DND-41 (cell line): ENCODE data around the gene SRGAP3.

Experiments used
- ATAC-seq: fragments of 200-7000 bp; cut with Tn5 transposase; 3 replicates; pipeline ENCODE4 v1.9.1; 2021; ENCODE audit warnings: low read depth; ENCODE audit not compliant: insufficient read depth
- DNase-seq: peaks from one replicate; pipeline ENCODE4 v3.0.0-alpha.2; 2020
- H2AFZ ChIP-seq: 2 replicates; pipeline ENCODE4 v1.6.0; 2012; ENCODE audit warnings: low read depth, low read length
- H3K27ac ChIP-seq: 2 replicates; pipeline ENCODE4 v1.5.1; 2012; ENCODE audit warnings: low read length, inconsistent platforms
- H3K27me3 ChIP-seq: fragments of 200-600 bp; sonication (generic); 2 replicates; pipeline ENCODE4 v1.6.0; 2012; ENCODE audit warnings: low read length, mild to moderate bottlenecking, inconsistent platforms; ENCODE audit not compliant: insufficient read depth, poor library complexity
- H3K36me3 ChIP-seq: 2 replicates; pipeline ENCODE4 v1.5.1; 2012; ENCODE audit warnings: low read length, inconsistent platforms; ENCODE audit not compliant: insufficient read depth
- H3K4me1 ChIP-seq: 2 replicates; pipeline ENCODE4 v1.5.1; 2012; ENCODE audit warnings: mild to moderate bottlenecking, low read length; ENCODE audit not compliant: insufficient read depth
- H3K4me2 ChIP-seq: 2 replicates; pipeline ENCODE4 v1.6.0; 2012; ENCODE audit warnings: mild to moderate bottlenecking, moderate library complexity, low read length, inconsistent platforms; ENCODE audit not compliant: insufficient read depth
- H3K4me3 ChIP-seq, 2 experiments: fragments of 200-600 bp in 1 of 2; shearing (Covaris generic) in 1 of 2; 2 replicates each; pipeline ENCODE4 v1.5.1; 2012 to 2016; ENCODE audit warnings: inconsistent platforms in 2 of 2, low read length in 2 of 2, mild to moderate bottlenecking in 2 of 2, low read depth in 1 of 2, moderate library complexity in 1 of 2
- H3K79me2 ChIP-seq: 2 replicates; pipeline ENCODE4 v1.6.0; 2012; ENCODE audit warnings: low read length, inconsistent platforms; ENCODE audit not compliant: insufficient read depth
- H3K9ac ChIP-seq: 2 replicates; pipeline ENCODE4 v1.6.0; 2012; ENCODE audit warnings: low read depth, mild to moderate bottlenecking, inconsistent platforms, low read length, moderate library complexity
- H3K9me3 ChIP-seq: 2 replicates; pipeline ENCODE4 v1.5.1; 2012; ENCODE audit warnings: low read length, moderate library complexity, mild to moderate bottlenecking, inconsistent platforms; ENCODE audit not compliant: insufficient read depth, severe bottlenecking
- H4K20me1 ChIP-seq: 2 replicates; pipeline ENCODE4 v1.6.0; 2012; ENCODE audit warnings: low read length; ENCODE audit not compliant: insufficient read depth
- CTCF ChIP-seq: IDR thresholded peaks from 2 replicates; pipeline ENCODE4 v1.5.1; 2012; ENCODE audit warnings: borderline replicate concordance, low read length, moderate library complexity, mild to moderate bottlenecking; ENCODE audit not compliant: poor library complexity, severe bottlenecking; ENCODE audit errors: extremely low read depth
- EZH2 ChIP-seq: IDR thresholded peaks from 3 replicates; pipeline ENCODE4 v1.6.1; 2012; ENCODE audit warnings: borderline replicate concordance, low read depth, mild to moderate bottlenecking, moderate library complexity, low read length, inconsistent platforms; ENCODE audit not compliant: severe bottlenecking

The SRGAP3 gene

GRCh38 chr3:9012521-9012920 lies 236.9 kb downstream of the SRGAP3 start:
- Histone ChIP-seq H3K4me1 (no peaks in the 10 kb centered on the region), H3K4me2 (no peak overlapping the region), H2AFZ (no peak overlapping the region), H3K36me3 (no peaks in the 10 kb centered on the region), H3K27ac (no peak overlapping the region), H3K79me2 (no peaks in the 10 kb centered on the region), H3K27me3 (no peaks in the 10 kb centered on the region), H3K9ac (no peak overlapping the region), H3K4me3 (no peak overlapping the region), H4K20me1 (no peaks in the 10 kb centered on the region), H3K9me3 (no peaks in the 10 kb centered on the region)
- TF ChIP-seq EZH2, result no peak
- no peak for TF ChIP-seq CTCF
- ATAC-seq (no peak; the same call in 2 of the 3 replicates), DNase-seq (no peak)

GRCh38 chr3:9009976-9010545 lies 239.4 kb downstream of the SRGAP3 start:
- Histone ChIP-seq H3K27me3 (no peaks in the 10 kb centered on the region), H4K20me1 (no peaks in the 10 kb centered on the region), H3K9me3 (no peaks in the 10 kb centered on the region), H3K9ac (no peak overlapping the region), H3K36me3 (no peaks in the 10 kb centered on the region), H2AFZ (no peak overlapping the region), H3K4me3 (no peak overlapping the region), H3K4me2 (no peak overlapping the region), H3K4me1 (no peaks in the 10 kb centered on the region), H3K27ac (no peak overlapping the region), H3K79me2 (no peaks in the 10 kb centered on the region)
- no peak for TF ChIP-seq CTCF
- TF ChIP-seq EZH2, result no peak
- DNase-seq, result no peak
- no peak for ATAC-seq

- no peak overlapping the region for H3K27ac ChIP-seq
- no peaks in the 10 kb centered on the region for H3K9me3 ChIP-seq
- H3K9ac ChIP-seq, result no peak overlapping the region
- no peak for ATAC-seq
- no peaks in the 10 kb centered on the region for H3K36me3 ChIP-seq
- no peaks in the 10 kb centered on the region for H4K20me1 ChIP-seq
- H3K79me2 ChIP-seq, result no peaks in the 10 kb centered on the region
- no peak overlapping the region for H2AFZ ChIP-seq
- DNase-seq, result no peak
- no peaks in the 10 kb centered on the region for H3K4me1 ChIP-seq
- no peak overlapping the region for H3K4me2 ChIP-seq
- H3K4me3 ChIP-seq, result no peak overlapping the region
- TF ChIP-seq CTCF, result no peak
- no peak for TF ChIP-seq EZH2
- no peaks in the 10 kb centered on the region for H3K27me3 ChIP-seq
Observed at GRCh38 chr3:9008550-9009255, 240.7 kb downstream of the SRGAP3 start.
